OCI-LY7 (cell line): Measurements from ENCODE around the gene IGSF23.

Experiments
- CTCF ChIP-seq: fragments of 200-600 bp; sonication (generic); conservative IDR thresholded peaks from 2 replicates; pipeline ENCODE4 v1.5.1; 2014; ENCODE audit warnings: mild to moderate bottlenecking, antibody characterized with exemption, low read length, moderate library complexity, mixed read lengths
- EZH2phosphoT487 ChIP-seq: fragments of 200-600 bp; sonication (generic); IDR thresholded peaks from 2 replicates; pipeline ENCODE4 v1.6.1; 2018; ENCODE audit warnings: low read depth, borderline replicate concordance, mild to moderate bottlenecking, mixed run types, antibody characterized with exemption, low read length, moderate library complexity, mixed read lengths

DNA sequence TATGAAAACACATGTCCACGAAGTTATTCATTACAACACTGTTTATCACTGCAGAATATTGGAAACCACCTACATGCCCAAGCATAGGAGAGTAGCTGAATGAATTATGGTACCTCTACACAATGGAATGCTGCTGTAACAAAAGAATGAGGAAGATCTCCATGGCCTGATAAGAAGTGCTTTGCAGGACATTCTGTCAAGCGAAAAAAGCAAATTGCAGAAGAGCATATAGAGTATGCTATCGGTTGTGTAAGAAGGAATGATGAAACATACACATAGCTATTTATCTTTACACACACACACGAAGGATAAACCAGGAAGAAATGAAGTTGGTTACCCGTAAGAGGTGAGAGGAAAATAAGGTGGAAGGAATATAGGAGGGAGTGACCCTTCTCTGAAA lies 46.4 kb upstream of the IGSF23 start:
- TF ChIP-seq CTCF, result no peak
- no peak for TF ChIP-seq EZH2phosphoT487
